Astrocyte (in vitro differentiated cells and primary cell): ENCODE results near the gene DHPS.
"Not testable (repeated sequence)": the region's sequence is repeated elsewhere in the genome, so short reads cannot be mapped to it uniquely, and the experiment has no call there.

Experiments used
- EZH2 ChIP-seq: IDR thresholded peaks from 2 replicates; pipeline ENCODE4 v1.6.1; 2012; ENCODE audit warnings: mild to moderate bottlenecking, low read length, inconsistent platforms; ENCODE audit not compliant: insufficient read depth
- TF ChIP-seq, protein P1 (sequence below): IDR thresholded peaks from 2 replicates; pipeline ENCODE4 v1.5.1; 2011; ENCODE audit warnings: low read depth, mild to moderate bottlenecking, inconsistent platforms, low read length, moderate library complexity; ENCODE audit not compliant: insufficient read depth

DNA sequence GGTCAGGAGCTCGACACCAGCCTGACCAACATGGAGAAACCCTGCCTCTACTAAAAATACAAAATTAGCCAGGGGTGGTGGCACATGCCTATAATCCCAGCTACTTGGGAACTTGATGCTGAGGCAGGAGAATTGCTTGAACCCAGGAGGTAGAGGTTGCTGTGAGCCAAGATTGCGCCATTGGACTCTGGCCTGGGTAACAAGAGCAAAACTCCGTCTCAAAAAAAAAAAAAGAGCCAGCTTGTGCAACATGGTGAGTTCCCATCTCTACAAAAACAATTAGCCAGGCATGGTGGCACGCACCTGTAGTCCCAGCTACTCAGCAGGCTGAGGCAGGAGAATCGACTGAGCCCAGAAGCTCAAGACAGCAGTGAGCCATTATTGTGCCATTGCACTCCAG lies 3.6 kb downstream of the DHPS start:
- TF ChIP-seq, protein P1, sequence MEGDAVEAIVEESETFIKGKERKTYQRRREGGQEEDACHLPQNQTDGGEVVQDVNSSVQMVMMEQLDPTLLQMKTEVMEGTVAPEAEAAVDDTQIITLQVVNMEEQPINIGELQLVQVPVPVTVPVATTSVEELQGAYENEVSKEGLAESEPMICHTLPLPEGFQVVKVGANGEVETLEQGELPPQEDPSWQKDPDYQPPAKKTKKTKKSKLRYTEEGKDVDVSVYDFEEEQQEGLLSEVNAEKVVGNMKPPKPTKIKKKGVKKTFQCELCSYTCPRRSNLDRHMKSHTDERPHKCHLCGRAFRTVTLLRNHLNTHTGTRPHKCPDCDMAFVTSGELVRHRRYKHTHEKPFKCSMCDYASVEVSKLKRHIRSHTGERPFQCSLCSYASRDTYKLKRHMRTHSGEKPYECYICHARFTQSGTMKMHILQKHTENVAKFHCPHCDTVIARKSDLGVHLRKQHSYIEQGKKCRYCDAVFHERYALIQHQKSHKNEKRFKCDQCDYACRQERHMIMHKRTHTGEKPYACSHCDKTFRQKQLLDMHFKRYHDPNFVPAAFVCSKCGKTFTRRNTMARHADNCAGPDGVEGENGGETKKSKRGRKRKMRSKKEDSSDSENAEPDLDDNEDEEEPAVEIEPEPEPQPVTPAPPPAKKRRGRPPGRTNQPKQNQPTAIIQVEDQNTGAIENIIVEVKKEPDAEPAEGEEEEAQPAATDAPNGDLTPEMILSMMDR, result not testable (repeated sequence)
- TF ChIP-seq EZH2, result not testable (repeated sequence)
